Tibial artery (tissue), 4 donors: ENCODE results near the gene GPM6B.

Experiments
- DNase-seq, 2 donors: peaks; one replicate each; pipeline ENCODE4 v3.0.0-alpha.2; 2019
- H3K27ac ChIP-seq, 2 donors: fragments of 200-600 bp; sonication (generic) in 1 of 2; 1 replicate in 1 of 2; 2 replicates in 1 of 2; pipeline ENCODE4 v1.5.1; 2018 to 2019; ENCODE audit warnings: mild to moderate bottlenecking in 1 of 2
- H3K27me3 ChIP-seq, 2 donors: fragments of 200-600 bp; sonication (generic) in 1 of 2; one replicate each; pipeline versions ENCODE4 v1.5.1 to v1.6.0; 2016 to 2019
- H3K36me3 ChIP-seq, 3 donors: fragments of 200-600 bp; sonication (generic) in 2 of 3; one replicate each; pipeline ENCODE4 v1.5.1; 2016 to 2019; ENCODE audit warnings: mild to moderate bottlenecking in 2 of 3
- H3K4me1 ChIP-seq, 4 donors: fragments of 200-600 bp; sonication (generic) in 2 of 4; 1 replicate in 3 of 4; 2 replicates in 1 of 4; pipeline ENCODE4 v1.5.1; 2016 to 2019
- H3K4me3 ChIP-seq, 2 donors: fragments of 200-600 bp; sonication (generic) in 1 of 2; 1 replicate in 1 of 2; 2 replicates in 1 of 2; pipeline ENCODE4 v1.5.1; 2018 to 2019; ENCODE audit warnings: mild to moderate bottlenecking in 2 of 2
- H3K9me3 ChIP-seq, 3 donors: fragments of 200-600 bp; sonication (generic) in 1 of 3; one replicate each; pipeline ENCODE4 v1.5.1; 2016 to 2019
- CTCF ChIP-seq, 2 experiments: fragments of 200-600 bp in 1 of 2; fragments of 450-650 bp in 1 of 2; IDR thresholded peaks; one replicate each; pipeline ENCODE4 v1.5.1; 2017 to 2019; ENCODE audit warnings: antibody characterized with exemption in 2 of 2, mild to moderate bottlenecking in 1 of 2, moderate library complexity in 1 of 2
- intact Hi-C: fragments of 100-400 bp; cut with DNase I; formaldehyde crosslinking; loops from one replicate; pipeline ENCODE4 v1.15.0; 2023; ENCODE audit warnings: low total_unique reads

GPM6B gene

GRCh38 chrX:13855689-13856450, 39.0 kb upstream of the GPM6B start:
- Histone ChIP-seq H3K27ac (no peak overlapping the region), H3K4me1 (no peaks in the 10 kb centered on the region), H3K27me3 (no peaks in the 10 kb centered on the region), H3K36me3 (no peaks in the 10 kb centered on the region), H3K4me3 (no peak overlapping the region), H3K9me3 (no peaks in the 10 kb centered on the region)
- intact Hi-C loops = no loop called here
- DNase-seq = no peak
- TF ChIP-seq CTCF (IDR thresholded peaks at IDR 0.05) = no peak

DNA sequence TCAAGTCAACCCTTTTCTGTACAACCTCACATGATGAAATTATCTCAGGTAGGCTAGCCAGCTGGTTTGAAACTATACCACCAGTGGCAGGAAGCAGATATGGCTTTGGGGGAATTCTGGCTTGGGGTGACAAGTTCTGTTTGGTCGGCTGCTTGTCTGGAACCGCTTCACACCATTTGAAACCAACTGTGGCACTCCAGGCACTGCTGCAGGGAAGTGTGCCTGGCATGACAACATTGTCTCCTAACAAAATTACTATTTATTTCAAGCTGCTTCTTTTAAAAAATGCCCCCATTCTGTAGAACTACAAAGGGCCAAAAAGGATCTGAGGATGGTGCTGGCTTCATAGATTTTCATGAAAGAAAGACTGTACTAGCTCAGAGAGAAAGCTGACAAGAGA, 37.1 kb upstream of the GPM6B start:
- no peak for DNase-seq
- no peak for TF ChIP-seq CTCF (IDR thresholded peaks at IDR 0.05)
- no peaks in the 10 kb centered on the region for H3K4me1 ChIP-seq
- H3K9me3 ChIP-seq = no peaks in the 10 kb centered on the region
- H3K27me3 ChIP-seq = no peaks in the 10 kb centered on the region
- intact Hi-C loops = no loop called here
- no peak overlapping the region for H3K4me3 ChIP-seq
- no peaks in the 10 kb centered on the region for H3K36me3 ChIP-seq
- no peak overlapping the region for H3K27ac ChIP-seq

DNA sequence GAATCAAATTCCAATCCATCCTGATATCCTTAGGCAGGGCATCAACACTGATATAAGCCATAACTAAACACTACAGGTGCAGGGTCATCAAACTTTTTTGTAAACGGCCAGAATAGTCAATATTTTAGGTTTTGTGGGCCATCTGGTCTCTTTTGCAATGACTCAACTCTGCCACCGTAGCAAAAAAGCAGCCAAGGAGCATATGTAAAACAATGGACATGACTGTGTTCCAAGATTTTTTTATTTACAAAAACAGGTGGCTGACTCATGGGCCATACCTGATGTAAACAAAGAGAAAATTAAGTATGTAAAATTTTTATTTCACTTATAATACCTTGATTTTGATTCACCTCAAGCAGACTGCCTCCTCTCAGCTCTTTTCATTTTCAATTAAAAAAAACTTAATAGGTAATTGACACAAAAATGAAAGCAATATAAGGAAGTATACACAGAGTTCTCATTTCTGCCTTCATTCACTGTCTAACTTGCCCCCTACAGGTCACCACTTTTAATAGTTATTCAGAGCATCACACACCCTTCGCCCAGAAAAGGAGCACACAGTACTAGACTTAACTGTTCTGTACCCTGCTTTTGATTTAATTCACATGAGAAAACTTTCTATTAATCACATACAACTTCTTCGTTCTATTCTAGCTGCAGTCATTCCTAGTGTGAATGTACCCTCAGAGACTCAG, 35.3 kb upstream of the GPM6B start:
- no peak for TF ChIP-seq CTCF (IDR thresholded peaks at IDR 0.05)
- intact Hi-C loops = no loop called here

GRCh38 chrX:13845721-13846378, 29.0 kb upstream of the GPM6B start:
- H3K36me3 ChIP-seq = no peaks in the 10 kb centered on the region
- no peaks in the 10 kb centered on the region for H3K9me3 ChIP-seq
- H3K4me1 ChIP-seq = no peaks in the 10 kb centered on the region
- no peak overlapping the region for H3K4me3 ChIP-seq
- no peak overlapping the region for H3K27ac ChIP-seq
- no peak for DNase-seq
- no peak for TF ChIP-seq CTCF (IDR thresholded peaks at IDR 0.05)
- intact Hi-C loops = no loop called here
- H3K27me3 ChIP-seq = no peaks in the 10 kb centered on the region

More for the DNA sequence above, 35.3 kb upstream of the GPM6B start:
- H3K4me3 ChIP-seq = no peak overlapping the region
- H3K9me3 ChIP-seq = no peaks in the 10 kb centered on the region
- H3K36me3 ChIP-seq = no peaks in the 10 kb centered on the region
- no peak overlapping the region for H3K27ac ChIP-seq
- no peak for DNase-seq
- H3K4me1 ChIP-seq = no peaks in the 10 kb centered on the region
- no peaks in the 10 kb centered on the region for H3K27me3 ChIP-seq

DNA sequence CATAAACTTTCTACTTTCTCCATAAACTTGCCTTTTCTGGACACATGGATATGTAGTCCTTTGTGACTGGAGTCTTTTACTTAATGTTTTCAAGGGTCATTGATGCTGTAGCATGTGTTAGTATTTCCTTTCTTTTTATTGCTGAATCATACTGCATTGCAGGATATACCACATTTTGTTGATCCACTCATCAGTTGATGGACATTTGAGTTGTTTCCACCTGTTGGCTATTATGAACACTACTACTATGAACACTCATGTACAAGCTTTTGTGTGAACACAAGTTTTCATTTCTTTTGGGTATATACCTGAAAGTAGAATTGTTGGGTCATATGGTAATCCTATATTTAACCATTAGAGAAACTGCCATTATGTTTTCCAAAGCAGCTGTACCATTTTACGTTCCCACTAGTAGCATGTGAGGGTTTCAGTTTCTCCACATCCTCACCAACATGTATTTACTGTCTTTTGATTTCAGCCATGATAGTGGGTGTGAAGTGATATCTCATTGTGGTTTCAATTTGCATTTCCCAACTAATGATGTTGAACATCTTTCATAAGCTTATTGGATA, 26.3 kb upstream of the GPM6B start:
- Histone ChIP-seq H3K4me3 (no peak overlapping the region), H3K9me3 (no peaks in the 10 kb centered on the region), H3K36me3 (no peaks in the 10 kb centered on the region), H3K4me1 (no peaks in the 10 kb centered on the region), H3K27ac (no peak overlapping the region), H3K27me3 (no peaks in the 10 kb centered on the region)
- no peak for DNase-seq
- no peak for TF ChIP-seq CTCF (IDR thresholded peaks at IDR 0.05)
- intact Hi-C loops = no loop called here
